A673 (cell line): ENCODE measurements around the gene USP3.

Source experiments
- CTCF ChIP-seq: fragments of 300-800, 200-600 bp; sonication (generic); conservative IDR thresholded peaks from 2 replicates; pipeline ENCODE4 v1.5.1; 2017; ENCODE audit warnings: low read depth, mild to moderate bottlenecking, antibody characterized with exemption, low read length, moderate library complexity, mixed read lengths
- EZH2 ChIP-seq: fragments of 200-600 bp; sonication (generic); IDR thresholded peaks from 2 replicates; pipeline ENCODE4 v1.6.1; 2017; ENCODE audit warnings: borderline replicate concordance, low read depth, mild to moderate bottlenecking, mixed read lengths, antibody characterized with exemption, low read length; ENCODE audit not compliant: poor library complexity, severe bottlenecking

GRCh38 chr15:63588826-63589225, 84.4 kb downstream of the USP3 start:
- TF ChIP-seq CTCF (no peak), EZH2 (no peak)
